Measurements from ENCODE around the gene C3orf20.
A peak's percentile ranks its signal among the peaks of the same experiment; 100 is the strongest.
"Not testable (repeated sequence)": the region's sequence is repeated elsewhere in the genome, so short reads cannot be mapped to it uniquely, and the experiment has no call there.

C3orf20 gene

GRCh38 chr3:14703128-14703750 lies 28.3 kb downstream of the C3orf20 start:
- no peak for DNase-seq

GRCh38 chr3:14703791-14704190 lies 28.9 kb downstream of the C3orf20 start:
- no peak for DNase-seq

- no peak for DNase-seq
These were observed 31.2 kb downstream of the C3orf20 start for GRCh38 chr3:14706096-14706495.

GRCh38 chr3:14716591-14716990 lies 41.6 kb downstream of the C3orf20 start:
- no peak for DNase-seq

GRCh38 chr3:14717307-14717706 lies 42.4 kb downstream of the C3orf20 start:
- no peak for DNase-seq

- no peak for DNase-seq
These were observed 43.6 kb downstream of the C3orf20 start for GRCh38 chr3:14718539-14718938.

GRCh38 chr3:14719006-14719405 lies 44.1 kb downstream of the C3orf20 start:
- DNase-seq: no peak

- DNase-seq: no peak
These were observed 46.4 kb downstream of the C3orf20 start for GRCh38 chr3:14721126-14721864.

- no peak for DNase-seq
These were observed 50.1 kb downstream of the C3orf20 start for GRCh38 chr3:14725013-14725412.

GRCh38 chr3:14725564-14726440 lies 50.9 kb downstream of the C3orf20 start:
- no peak for DNase-seq

- DNase-seq: no peak
These were observed 51.5 kb downstream of the C3orf20 start for GRCh38 chr3:14726441-14726780.

- DNase-seq: no peak
These were observed 53.2 kb downstream of the C3orf20 start for GRCh38 chr3:14728113-14728512.

- peak; percentile 65 for DNase-seq
These were observed 55.9 kb downstream of the C3orf20 start for GRCh38 chr3:14730703-14731382.

GRCh38 chr3:14740983-14741382 lies 66.0 kb downstream of the C3orf20 start:
- no peak for DNase-seq

- DNase-seq: no peak
These were observed 66.6 kb downstream of the C3orf20 start for GRCh38 chr3:14741510-14741909.

GRCh38 chr3:14744556-14744955 lies 69.6 kb downstream of the C3orf20 start:
- DNase-seq: no peak

GRCh38 chr3:14750650-14751049 lies 75.7 kb downstream of the C3orf20 start:
- no peak for DNase-seq

GRCh38 chr3:14752979-14753378 lies 78.0 kb downstream of the C3orf20 start:
- DNase-seq: not testable (repeated sequence)

- no peak for DNase-seq
These were observed 82.3 kb downstream of the C3orf20 start for GRCh38 chr3:14757153-14757700.

- DNase-seq: no peak
These were observed 83.4 kb downstream of the C3orf20 start for GRCh38 chr3:14758297-14758696.

GRCh38 chr3:14758959-14759358 lies 84.0 kb downstream of the C3orf20 start:
- no peak for DNase-seq

GRCh38 chr3:14760185-14760584 lies 85.2 kb downstream of the C3orf20 start:
- DNase-seq: no peak

- DNase-seq: no peak
These were observed 86.3 kb downstream of the C3orf20 start for GRCh38 chr3:14761121-14761672.
